DOHH2 (cell line): ENCODE measurements around the gene AJAP1.

Source experiments
- CTCF ChIP-seq: fragments of 200-600 bp; sonication (generic); IDR thresholded peaks from one replicate; pipeline ENCODE4 v1.5.1; 2014; ENCODE audit warnings: antibody characterized with exemption, mild to moderate bottlenecking, low read depth, low read length; ENCODE audit not compliant: poor library complexity, severe bottlenecking
- EZH2phosphoT487 ChIP-seq: fragments of 200-600 bp; sonication (generic); IDR thresholded peaks from 2 replicates; pipeline ENCODE4 v1.6.1; 2017; ENCODE audit warnings: borderline replicate concordance, mild to moderate bottlenecking, antibody characterized with exemption, low read length, moderate library complexity, mixed read lengths

GRCh38 chr1:4734791-4735190 lies 80.4 kb downstream of the AJAP1 start:
- TF ChIP-seq EZH2phosphoT487 = no peak
- TF ChIP-seq CTCF = no peak
